ENCODE results near the gene TOM1L1. TPM values are rescaled to one million over a fixed set of nuclear protein-coding genes. Genes with fewer than 3 reads are reported as not detected.
A peak's percentile ranks its signal among the peaks of the same experiment; 100 is the strongest.

Gene TOM1L1
- total RNA-seq, 3 donors from 2014 or later, result 0.45 to 0.63 (median 0.51) TPM

GRCh38 chr17:54977744-54978143, 77.1 kb downstream of the TOM1L1 start:
- Mint-ChIP-seq H3K27me3 (ENCODE audit: low read depth) (no peaks in the 10 kb centered on the region), H3K9me3 (peaks cover 4% of the 10 kb centered on the region), H3K4me3 (no peak overlapping the region), H3K4me1 (ENCODE audit: low read depth) (peaks cover 4% of the 10 kb centered on the region), H3K36me3 (ENCODE audit: insufficient read depth) (peaks cover 4% of the 10 kb centered on the region)
- DNase-seq (no peak), ATAC-seq (no peak)

GRCh38 chr17:54979657-54980056, 79.0 kb downstream of the TOM1L1 start:
- Mint-ChIP-seq H3K36me3 (ENCODE audit: insufficient read depth) (peaks cover 4% of the 10 kb centered on the region), H3K4me1 (ENCODE audit: low read depth) (peaks cover 4% of the 10 kb centered on the region), H3K27me3 (ENCODE audit: low read depth) (no peaks in the 10 kb centered on the region), H3K9me3 (peaks cover 4% of the 10 kb centered on the region), H3K4me3 (no peak overlapping the region)
- ATAC-seq (no peak), DNase-seq (no peak)

GRCh38 chr17:54980375-54980774, 79.7 kb downstream of the TOM1L1 start:
- H3K9me3 Mint-ChIP-seq, result peaks cover 4% of the 10 kb centered on the region
- peaks cover 4% of the 10 kb centered on the region for H3K4me1 Mint-ChIP-seq (ENCODE audit: low read depth)
- DNase-seq, result no peak
- H3K4me3 Mint-ChIP-seq, result no peak overlapping the region
- H3K36me3 Mint-ChIP-seq (ENCODE audit: insufficient read depth), result peaks cover 4% of the 10 kb centered on the region
- no peaks in the 10 kb centered on the region for H3K27me3 Mint-ChIP-seq (ENCODE audit: low read depth)
- ATAC-seq, result no peak

GRCh38 chr17:54982399-54982798, 81.7 kb downstream of the TOM1L1 start:
- H3K27me3 Mint-ChIP-seq (ENCODE audit: low read depth), result no peaks in the 10 kb centered on the region
- H3K36me3 Mint-ChIP-seq (ENCODE audit: insufficient read depth), result no peaks in the 10 kb centered on the region
- no peak for ATAC-seq
- H3K4me1 Mint-ChIP-seq (ENCODE audit: low read depth), result peaks cover 2% of the 10 kb centered on the region
- H3K4me3 Mint-ChIP-seq, result no peak overlapping the region
- H3K9me3 Mint-ChIP-seq, result peaks cover 4% of the 10 kb centered on the region
- DNase-seq, result no peak

GRCh38 chr17:54983260-54983659, 82.6 kb downstream of the TOM1L1 start:
- Mint-ChIP-seq H3K9me3 (peaks cover 4% of the 10 kb centered on the region), H3K36me3 (ENCODE audit: insufficient read depth) (no peaks in the 10 kb centered on the region), H3K4me3 (no peak overlapping the region), H3K4me1 (ENCODE audit: low read depth) (peaks cover 2% of the 10 kb centered on the region), H3K27me3 (ENCODE audit: low read depth) (no peaks in the 10 kb centered on the region)
- no peak for DNase-seq
- ATAC-seq, result no peak

- ATAC-seq (no peak), DNase-seq (no peak)
- H3K27me3 Mint-ChIP-seq (ENCODE audit: low read depth), result no peaks in the 10 kb centered on the region
- no peaks in the 10 kb centered on the region for H3K4me1 Mint-ChIP-seq (ENCODE audit: low read depth)
- H3K4me3 Mint-ChIP-seq, result no peak overlapping the region
- H3K36me3 Mint-ChIP-seq (ENCODE audit: insufficient read depth), result no peaks in the 10 kb centered on the region
- no peaks in the 10 kb centered on the region for H3K9me3 Mint-ChIP-seq
These were observed 84.8 kb downstream of the TOM1L1 start for GRCh38 chr17:54985476-54985875.

GRCh38 chr17:54990118-54990517, 89.5 kb downstream of the TOM1L1 start:
- H3K4me3 Mint-ChIP-seq, result no peak overlapping the region

GRCh38 chr17:54991567-54991966, 90.9 kb downstream of the TOM1L1 start:
- no peaks in the 10 kb centered on the region for H3K27me3 Mint-ChIP-seq (ENCODE audit: low read depth)
- ATAC-seq, result no peak
- DNase-seq, result no peak
- H3K4me3 Mint-ChIP-seq, result no peak overlapping the region
- H3K4me1 Mint-ChIP-seq (ENCODE audit: low read depth), result no peaks in the 10 kb centered on the region
- peaks cover 6% of the 10 kb centered on the region for H3K36me3 Mint-ChIP-seq (ENCODE audit: insufficient read depth)
- no peaks in the 10 kb centered on the region for H3K9me3 Mint-ChIP-seq

More at GRCh38 chr17:54990118-54990517, 89.5 kb downstream of the TOM1L1 start:
- Mint-ChIP-seq H3K9me3 (no peaks in the 10 kb centered on the region), H3K27me3 (ENCODE audit: low read depth) (no peaks in the 10 kb centered on the region), H3K36me3 (ENCODE audit: insufficient read depth) (peaks cover 3% of the 10 kb centered on the region), H3K4me1 (ENCODE audit: low read depth) (no peaks in the 10 kb centered on the region)
- no peak for ATAC-seq
- DNase-seq, result no peak

- no peaks in the 10 kb centered on the region for H3K27me3 Mint-ChIP-seq (ENCODE audit: low read depth)
- H3K9me3 Mint-ChIP-seq, result no peaks in the 10 kb centered on the region
- DNase-seq (no peak), ATAC-seq (peak in 1 of 2 donors; percentile 37)
- no peak overlapping the region for H3K4me3 Mint-ChIP-seq
- no peaks in the 10 kb centered on the region for H3K4me1 Mint-ChIP-seq (ENCODE audit: low read depth)
- H3K36me3 Mint-ChIP-seq (ENCODE audit: insufficient read depth), result peaks cover 8% of the 10 kb centered on the region
These were observed 92.4 kb downstream of the TOM1L1 start for GRCh38 chr17:54992797-54993639.

- no peaks in the 10 kb centered on the region for H3K27me3 Mint-ChIP-seq (ENCODE audit: low read depth)
- no peaks in the 10 kb centered on the region for H3K4me1 Mint-ChIP-seq (ENCODE audit: low read depth)
- no peaks in the 10 kb centered on the region for H3K9me3 Mint-ChIP-seq
- H3K36me3 Mint-ChIP-seq (ENCODE audit: insufficient read depth), result peaks cover 8% of the 10 kb centered on the region
- H3K4me3 Mint-ChIP-seq, result no peak overlapping the region
- ATAC-seq (no peak), DNase-seq (no peak)
These were observed 95.8 kb downstream of the TOM1L1 start for GRCh38 chr17:54996441-54996840.

GRCh38 chr17:55002458-55002857, 101.8 kb downstream of the TOM1L1 start:
- ATAC-seq, result no peak
- Mint-ChIP-seq H3K4me1 (ENCODE audit: low read depth) (no peaks in the 10 kb centered on the region), H3K36me3 (ENCODE audit: insufficient read depth) (peaks cover 4% of the 10 kb centered on the region), H3K9me3 (no peaks in the 10 kb centered on the region), H3K27me3 (ENCODE audit: low read depth) (no peaks in the 10 kb centered on the region), H3K4me3 (no peak overlapping the region)
- DNase-seq, result no peak

- no peaks in the 10 kb centered on the region for H3K9me3 Mint-ChIP-seq
- no peak for ATAC-seq
- H3K4me3 Mint-ChIP-seq, result no peak overlapping the region
- no peaks in the 10 kb centered on the region for H3K27me3 Mint-ChIP-seq (ENCODE audit: low read depth)
- no peaks in the 10 kb centered on the region for H3K4me1 Mint-ChIP-seq (ENCODE audit: low read depth)
- no peak for DNase-seq
- peaks cover 12% of the 10 kb centered on the region for H3K36me3 Mint-ChIP-seq (ENCODE audit: insufficient read depth)
These were observed 103.8 kb downstream of the TOM1L1 start for GRCh38 chr17:55004484-55004883.

GRCh38 chr17:55005520-55005919, 104.9 kb downstream of the TOM1L1 start:
- no peaks in the 10 kb centered on the region for H3K9me3 Mint-ChIP-seq
- DNase-seq, result no peak
- H3K36me3 Mint-ChIP-seq (ENCODE audit: insufficient read depth), result peaks cover 12% of the 10 kb centered on the region
- H3K4me1 Mint-ChIP-seq (ENCODE audit: low read depth), result no peaks in the 10 kb centered on the region
- ATAC-seq, result no peak
- H3K27me3 Mint-ChIP-seq (ENCODE audit: low read depth), result no peaks in the 10 kb centered on the region
- no peak overlapping the region for H3K4me3 Mint-ChIP-seq

All from activated T-cell treated with anti-CD3 and anti-CD28 coated beads, Interleukin-2, amount 50 U/mL, for 4 hours (primary cell).